Stimulated activated CD8-positive, alpha-beta memory T cell treated with anti-CD3 and anti-CD28 coated beads, Interleukin-15, amount 100 ng/mL, for 4 hours (primary cell): ENCODE results near the gene PLBD1.

Experiments
- DNase-seq, 2 donors: peaks; one replicate each; pipeline ENCODE4 v3.0.0-alpha.2; 2020; ENCODE audit warnings: low read depth in 2 of 2

PLBD1 gene

DNA sequence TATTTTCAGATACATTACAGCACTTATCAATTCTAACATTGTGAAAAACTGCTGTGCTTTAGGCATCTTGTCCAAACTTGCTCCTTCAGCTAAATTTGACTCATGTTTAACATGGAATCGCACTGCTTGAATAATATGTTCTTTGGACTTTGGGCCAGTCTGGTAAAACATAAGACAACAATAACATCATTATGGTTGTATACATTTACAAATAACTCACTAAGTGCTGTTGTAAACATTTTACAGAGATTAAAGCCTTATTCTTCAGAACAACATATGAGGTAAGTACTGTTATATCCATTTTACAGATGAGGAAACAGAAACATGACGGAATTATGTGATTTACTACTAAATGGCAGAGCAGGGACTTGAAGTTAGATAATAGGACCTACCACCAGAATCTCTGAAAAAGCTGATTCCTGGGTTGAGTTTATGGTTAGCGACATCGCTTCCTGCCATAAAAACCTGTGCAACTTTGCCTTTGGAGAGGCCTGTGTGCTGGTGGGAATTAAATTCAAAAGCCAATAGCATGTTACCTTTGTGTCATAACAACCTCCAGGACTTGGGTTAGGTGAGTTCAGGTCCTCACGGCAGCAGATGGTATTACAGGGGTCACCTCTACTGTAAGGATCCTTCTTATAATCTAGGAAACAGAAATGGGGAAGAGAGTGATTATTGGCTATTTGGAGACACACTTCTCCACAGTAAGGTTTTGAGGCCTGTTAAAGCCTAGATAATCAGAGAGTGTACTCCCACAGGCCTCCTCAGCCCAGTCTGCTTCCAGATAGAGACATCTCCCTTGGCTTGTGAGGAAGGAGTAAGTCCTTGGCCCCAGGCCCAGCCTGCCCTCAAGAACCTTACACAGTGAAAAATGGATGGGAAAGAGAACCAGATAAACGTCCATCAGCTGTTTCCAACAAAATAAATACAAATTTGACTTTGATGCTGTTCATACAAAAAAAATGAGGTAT lies 61.8 kb downstream of the PLBD1 start:
- no peak for DNase-seq

- no peak for DNase-seq
Measured at GRCh38 chr12:14495326-14495725, 72.4 kb downstream of the PLBD1 start.

- DNase-seq: no peak
Measured at GRCh38 chr12:14482886-14483285, 84.8 kb downstream of the PLBD1 start.

DNA sequence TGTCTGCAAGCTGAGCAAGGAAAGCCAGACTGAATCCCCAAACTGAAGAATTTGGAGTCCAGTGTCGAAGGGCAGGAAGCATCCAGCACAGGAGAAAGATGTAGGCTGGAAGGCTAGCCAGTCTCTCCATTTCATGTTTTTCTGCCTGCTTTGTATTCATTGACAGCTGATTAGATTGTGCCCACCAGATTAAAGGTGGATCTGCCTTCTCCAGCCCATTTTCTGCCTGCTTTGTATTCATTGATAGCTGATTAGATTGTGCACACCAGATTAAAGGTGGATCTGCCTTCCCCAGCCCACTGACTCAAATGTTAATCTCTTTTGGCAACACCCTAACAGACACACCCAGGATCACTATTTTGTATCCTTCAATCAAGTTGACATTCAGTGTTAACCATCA lies 85.3 kb downstream of the PLBD1 start:
- no peak for DNase-seq

GRCh38 chr12:14481201-14481600 lies 86.5 kb downstream of the PLBD1 start:
- DNase-seq: no peak

GRCh38 chr12:14479004-14479403 lies 88.7 kb downstream of the PLBD1 start:
- DNase-seq: no peak

DNA sequence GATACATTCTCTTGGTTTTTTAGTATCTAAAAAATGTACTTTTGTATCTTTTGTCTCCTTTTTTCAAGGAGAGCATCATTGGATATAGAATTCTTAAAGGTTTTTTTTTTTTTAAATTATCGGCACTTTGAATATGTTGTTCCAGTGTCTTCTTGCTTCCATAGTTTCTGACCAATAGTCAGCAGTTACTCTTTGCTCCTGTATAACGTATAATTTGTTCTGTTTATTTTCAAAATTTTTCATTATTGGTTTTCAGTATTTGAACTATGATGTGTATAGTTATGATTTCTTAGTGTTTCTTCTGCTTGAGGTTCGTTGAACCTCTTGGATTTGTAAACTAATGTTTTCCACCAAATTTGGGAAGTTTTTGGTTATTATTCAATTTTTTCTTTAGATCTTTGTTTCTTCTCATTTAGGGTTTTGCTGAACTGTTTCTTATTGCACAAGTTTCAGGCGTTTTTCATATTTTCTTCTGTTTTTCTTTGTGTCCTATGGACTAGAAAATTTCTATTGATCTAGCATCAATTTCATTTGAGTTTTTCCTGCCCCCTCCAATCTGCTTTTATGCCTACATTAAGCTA lies 93.9 kb downstream of the PLBD1 start:
- no peak for DNase-seq

DNA sequence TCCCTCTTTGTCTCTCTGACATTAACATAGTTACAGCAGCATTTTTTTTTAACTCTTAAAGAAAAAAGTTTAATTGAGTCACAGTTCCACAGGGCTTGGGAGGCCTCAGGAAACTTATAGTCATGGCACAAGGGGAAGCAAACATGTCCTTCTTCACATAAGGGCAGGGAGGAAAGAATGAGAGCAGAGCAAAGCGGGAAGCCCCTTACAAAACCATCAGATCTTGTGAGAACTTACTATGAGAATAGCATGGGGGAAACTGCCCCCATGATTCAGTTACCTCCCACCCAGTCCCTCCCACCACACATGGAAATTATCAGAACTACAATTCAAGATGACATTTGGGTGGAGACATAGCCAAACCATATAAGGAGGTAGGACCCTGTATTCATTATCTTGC lies 96.2 kb downstream of the PLBD1 start:
- no peak for DNase-seq

- no peak for DNase-seq
Measured at GRCh38 chr12:14460212-14460841, 107.4 kb downstream of the PLBD1 start.

- no peak for DNase-seq
Measured at GRCh38 chr12:14454098-14454907, 113.4 kb downstream of the PLBD1 start.
